ENCODE measurements around the gene TPX2.
"Not testable (repeated sequence)": the region's sequence is repeated elsewhere in the genome, so short reads cannot be mapped to it uniquely, and the experiment has no call there.

Gene TPX2

GRCh38 chr20:31764641-31765305 is 25.7 kb downstream of the TPX2 start:
- no peak for DNase-seq

GRCh38 chr20:31767805-31768204 is 28.7 kb downstream of the TPX2 start:
- no peak for DNase-seq

GRCh38 chr20:31769681-31770080 is 30.6 kb downstream of the TPX2 start:
- DNase-seq, result no peak

DNA sequence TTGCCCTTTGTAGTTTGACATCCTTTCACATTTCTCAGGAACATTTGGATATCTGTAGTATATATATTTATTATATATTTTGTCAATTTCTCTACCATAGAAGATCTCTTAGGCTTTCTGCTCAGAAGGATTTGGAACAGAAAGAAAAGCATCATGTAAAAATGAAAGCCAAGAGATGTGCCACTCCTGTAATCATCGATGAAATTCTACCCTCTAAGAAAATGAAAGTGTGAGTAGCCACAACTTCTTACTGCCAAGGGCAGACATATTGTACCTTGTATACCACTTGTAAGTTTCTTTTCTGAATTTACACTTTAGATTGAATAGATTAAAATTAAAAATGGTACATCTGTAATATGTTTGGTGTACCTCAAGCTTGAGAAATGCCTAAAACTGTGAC is 31.2 kb downstream of the TPX2 start:
- no peak for DNase-seq

DNA sequence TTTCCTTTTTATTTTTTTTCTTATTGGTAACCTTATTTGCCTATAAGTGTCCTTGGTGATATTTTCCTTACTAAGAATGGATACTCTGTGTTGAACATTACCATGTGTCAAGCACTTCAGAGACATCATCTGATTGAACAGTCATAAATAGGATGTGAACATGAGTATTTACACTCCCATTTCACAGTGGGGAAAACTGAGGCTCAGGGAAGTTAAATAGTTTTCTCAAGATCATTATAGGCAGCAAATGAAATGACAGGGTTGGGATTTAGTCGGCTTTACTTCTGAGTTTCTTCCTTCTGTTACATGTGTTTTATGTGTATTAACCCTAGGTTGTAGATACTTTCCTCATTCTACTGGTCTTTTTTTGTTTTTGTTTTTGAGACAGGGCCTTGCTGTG is 35.3 kb downstream of the TPX2 start:
- no peak for DNase-seq

- no peak for DNase-seq
Measured at GRCh38 chr20:31780839-31781238, 41.7 kb downstream of the TPX2 start.

DNA sequence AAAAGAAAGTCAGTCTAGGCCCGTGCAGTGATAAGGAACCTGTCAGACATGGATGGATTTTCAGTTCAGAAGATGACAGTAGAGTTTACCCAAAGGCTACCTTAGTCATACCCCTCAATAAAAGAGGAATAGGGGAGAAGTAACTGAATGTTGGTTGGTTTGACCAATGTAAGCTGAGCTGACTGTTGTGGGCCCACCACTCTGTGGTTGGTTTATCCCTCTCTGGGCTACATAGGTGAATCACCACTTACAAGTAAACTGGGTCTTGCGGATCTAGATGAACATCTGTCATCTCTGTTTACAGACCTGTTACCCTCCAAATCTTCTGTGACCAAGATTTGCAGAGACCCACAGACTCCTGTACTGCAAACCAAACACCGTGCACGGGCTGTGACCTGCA is 42.9 kb downstream of the TPX2 start:
- no peak for DNase-seq

DNA sequence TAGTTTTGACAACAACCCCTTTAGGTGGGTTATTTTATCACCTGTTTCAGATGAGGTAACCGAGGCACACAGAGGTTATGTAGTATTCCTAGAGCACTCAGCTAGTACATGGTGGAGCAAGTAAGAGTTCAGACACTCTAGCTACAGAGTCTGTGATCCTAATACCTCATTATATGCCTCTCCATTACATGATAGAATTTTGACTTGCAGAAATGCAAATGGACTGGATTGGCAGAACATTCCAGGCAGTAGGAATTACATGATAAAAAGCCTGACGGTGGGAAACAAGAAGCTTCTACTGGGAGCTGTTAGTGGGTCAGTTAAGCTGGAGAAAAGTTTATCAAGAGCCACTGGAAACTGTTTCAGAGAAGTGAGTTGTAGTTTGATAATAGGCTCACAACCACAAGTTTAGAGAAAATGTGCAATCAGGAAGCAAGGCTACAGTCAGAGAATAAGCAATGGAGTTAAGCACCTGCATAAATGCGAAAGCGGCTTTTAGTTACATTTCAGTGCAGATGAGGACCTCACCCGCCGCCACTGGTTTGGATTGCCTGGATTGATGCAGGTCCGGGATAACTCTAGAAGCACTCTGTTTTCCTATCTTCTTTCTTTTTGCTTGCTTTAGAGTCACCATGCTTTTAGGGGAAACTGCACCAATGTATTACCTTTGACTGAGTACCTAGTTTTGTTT is 45.4 kb downstream of the TPX2 start:
- no peak for DNase-seq

GRCh38 chr20:31785089-31785488 is 46.0 kb downstream of the TPX2 start:
- DNase-seq, result no peak

DNA sequence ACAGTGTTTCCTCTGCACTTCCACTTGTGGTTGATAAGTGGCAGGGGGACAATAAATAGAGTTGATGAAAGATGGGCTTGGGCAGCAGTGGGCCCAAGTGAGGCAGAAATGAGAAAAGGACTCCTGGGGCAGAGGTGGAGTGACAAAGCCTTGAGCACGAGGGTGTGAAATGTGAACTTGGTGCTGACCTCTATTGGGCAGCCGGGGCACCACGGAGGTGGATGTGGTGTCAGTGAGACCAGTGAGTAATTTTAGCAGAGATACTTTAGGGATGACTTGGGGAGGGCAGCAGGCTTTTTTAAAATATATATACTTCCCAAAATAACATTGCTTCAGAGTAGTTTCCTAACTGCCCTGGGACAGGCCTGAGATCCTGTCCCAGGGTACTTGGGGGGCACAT is 49.5 kb downstream of the TPX2 start:
- DNase-seq, result no peak

- no peak for DNase-seq
Measured at GRCh38 chr20:31790401-31790800, 51.3 kb downstream of the TPX2 start.

GRCh38 chr20:31797364-31797763 is 58.3 kb downstream of the TPX2 start:
- no peak for DNase-seq

DNA sequence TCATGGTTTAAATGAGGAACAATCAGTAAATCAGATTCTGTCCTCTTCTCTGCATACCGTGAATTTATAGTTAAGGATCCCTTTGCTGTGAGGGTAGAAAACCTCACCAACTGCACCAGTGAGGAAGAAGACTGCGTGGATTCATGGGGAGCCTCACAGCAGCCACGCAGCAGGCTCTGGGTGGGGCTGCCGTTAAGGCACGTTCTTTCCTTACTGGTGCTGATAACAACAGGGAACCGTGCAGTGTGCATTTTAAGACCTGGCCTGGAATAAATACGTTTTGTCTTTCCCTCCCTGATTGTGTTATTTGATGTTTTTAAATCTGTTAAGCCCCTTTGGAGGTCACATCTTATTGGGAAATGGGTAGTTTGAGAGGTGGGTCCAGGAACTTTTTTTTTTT is 62.4 kb downstream of the TPX2 start:
- no peak for DNase-seq

- no peak for DNase-seq
Measured at GRCh38 chr20:31803552-31804291, 64.6 kb downstream of the TPX2 start.

GRCh38 chr20:31806564-31807355 is 67.7 kb downstream of the TPX2 start:
- no peak for DNase-seq

DNA sequence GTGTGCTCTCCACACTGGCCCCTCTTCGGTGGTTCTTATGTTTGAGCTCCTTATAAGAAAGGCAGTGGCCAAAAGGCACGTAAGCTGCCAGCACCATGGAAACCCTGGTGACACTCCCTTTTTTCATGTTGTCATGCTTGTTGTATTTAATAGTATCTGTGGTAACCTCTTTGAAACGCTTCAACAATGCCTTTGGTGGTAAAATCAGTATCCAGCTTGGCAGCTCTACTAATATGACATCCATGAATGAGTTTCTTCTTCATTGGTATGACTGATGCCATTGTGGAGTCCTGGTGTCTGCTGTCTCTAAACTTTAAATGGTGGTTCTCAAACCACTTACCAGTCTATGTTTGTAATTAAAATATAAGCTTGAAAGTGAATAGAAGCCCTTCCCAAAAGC is 69.4 kb downstream of the TPX2 start:
- no peak for DNase-seq

DNA sequence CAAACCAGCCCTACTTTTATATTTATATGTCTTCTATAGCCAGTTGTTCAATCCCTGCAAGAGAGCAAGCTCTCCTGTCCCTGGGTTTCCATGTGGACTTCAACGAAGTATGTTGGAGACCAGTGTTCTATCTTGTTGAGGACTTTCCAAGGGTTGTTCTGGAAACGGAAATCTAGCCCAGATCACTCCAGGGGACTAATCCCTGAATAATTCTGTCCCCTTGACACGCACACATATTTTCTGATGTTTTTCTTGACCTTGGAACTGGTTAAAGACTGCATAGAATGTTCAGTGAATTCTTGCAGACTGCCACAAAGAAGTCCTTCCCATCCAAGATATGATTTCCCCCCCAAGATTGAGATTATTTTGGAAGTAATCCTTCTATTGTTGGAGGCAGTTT is 70.6 kb downstream of the TPX2 start:
- DNase-seq, result no peak

- no peak for DNase-seq
Measured at GRCh38 chr20:31811198-31811597, 72.1 kb downstream of the TPX2 start.

DNA sequence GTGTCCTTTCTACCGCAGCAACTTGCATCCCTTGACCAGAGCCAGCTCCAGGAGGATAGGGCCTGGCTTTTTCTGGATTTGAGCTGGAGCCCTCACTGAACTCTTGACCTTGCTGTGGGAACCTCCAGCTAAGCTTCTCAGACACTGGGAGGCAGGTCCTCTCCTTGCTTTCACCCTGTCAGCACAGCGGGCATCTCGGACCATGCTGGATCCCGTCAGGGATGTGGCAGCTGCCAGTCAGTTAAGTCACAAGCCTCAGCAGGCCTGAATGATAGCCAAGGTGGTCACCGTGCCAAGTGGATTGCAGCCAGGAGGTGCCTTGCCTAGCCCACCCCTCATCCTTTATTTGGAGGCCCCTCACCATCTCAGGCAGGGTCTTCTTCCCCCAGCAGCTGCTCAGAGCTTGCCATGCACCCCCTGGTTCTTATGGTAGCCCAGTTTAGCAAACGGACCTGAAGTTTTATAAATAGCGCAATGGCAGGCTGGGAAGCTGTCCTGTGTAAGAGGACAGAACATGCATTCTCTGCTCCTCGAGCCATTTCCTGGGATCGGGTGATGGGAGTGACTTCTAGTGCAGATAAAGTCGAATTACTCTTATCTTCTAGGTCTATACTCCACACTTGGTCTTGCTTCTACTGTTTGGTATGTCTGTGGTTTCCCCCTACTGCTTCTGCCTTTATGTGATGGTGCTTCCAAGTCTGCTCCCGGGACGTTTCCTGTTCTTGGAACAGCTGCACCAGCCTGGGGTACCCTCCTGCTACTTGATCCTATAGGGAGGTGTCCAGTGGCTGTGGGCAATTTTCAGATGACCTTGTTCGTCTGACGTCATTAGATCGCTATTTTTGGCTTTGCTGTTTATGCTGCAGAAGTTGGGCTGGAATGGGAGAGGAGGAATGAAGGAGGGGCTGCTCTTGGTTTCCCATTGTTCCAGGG is 73.0 kb downstream of the TPX2 start:
- DNase-seq, result no peak

DNA sequence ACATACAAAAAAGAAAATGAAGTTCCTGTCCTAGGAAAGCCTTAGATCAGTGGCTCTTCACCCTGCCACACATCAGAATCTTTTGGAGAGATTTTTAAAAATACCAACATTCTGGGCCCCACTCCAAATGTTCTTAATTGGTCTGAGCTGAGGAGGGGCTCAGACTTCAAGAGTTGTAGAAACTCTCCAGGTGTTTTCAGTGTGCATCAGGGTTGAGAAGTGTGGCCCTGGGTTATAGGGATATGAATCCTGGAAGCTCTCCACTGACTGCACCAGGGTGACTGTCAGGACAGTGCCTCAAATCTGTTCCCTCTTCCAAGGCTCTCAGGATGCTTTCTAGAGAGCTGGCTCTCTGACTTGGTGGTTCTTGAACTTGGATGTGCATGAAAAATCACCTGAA is 74.5 kb downstream of the TPX2 start:
- DNase-seq, result no peak

DNA sequence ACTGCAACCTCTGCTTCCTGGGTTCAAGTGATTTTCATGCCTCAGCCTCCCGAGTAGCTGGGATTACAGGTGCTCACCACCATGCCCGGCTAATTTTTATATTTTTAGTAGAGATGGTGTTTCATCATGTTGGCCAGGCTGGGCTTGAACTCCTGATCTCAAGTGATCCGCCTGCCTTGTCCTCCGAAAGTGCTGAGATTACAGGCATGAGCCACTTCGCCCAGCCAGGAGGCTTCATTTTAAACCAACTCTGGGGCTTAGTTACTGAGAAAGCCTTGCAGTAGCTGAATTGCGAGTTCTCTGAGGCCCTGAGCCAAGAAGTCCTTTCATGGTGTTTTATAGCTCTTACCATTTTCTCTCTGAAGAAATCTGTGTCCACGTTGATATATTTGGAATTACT is 75.1 kb downstream of the TPX2 start:
- DNase-seq, result not testable (repeated sequence)

All from stimulated activated CD4-positive, alpha-beta T cell treated with anti-CD3 and anti-CD28 coated beads, Interleukin-2, amount 100 ng/mL, for 48 hours (primary cell).